Measurements from ENCODE around the gene SLC19A1.

The SLC19A1 gene

GRCh38 chr21:45515241-45516061, 26.8 kb downstream of the SLC19A1 start:
- H3K27me3 ChIP-seq (ENCODE audit: control insufficient read depth, insufficient read depth, low read length) = no peaks in the 10 kb centered on the region
- H3K9me3 ChIP-seq (replicated peaks; ENCODE audit: low read length) = peaks cover 9% of the 10 kb centered on the region
- no peaks in the 10 kb centered on the region for H3K36me3 ChIP-seq (ENCODE audit: insufficient read depth, low read length)
- no peaks in the 10 kb centered on the region for H3K4me1 ChIP-seq (ENCODE audit: control insufficient read depth, insufficient read depth, low read length)
- H3K9ac ChIP-seq (ENCODE audit: low read depth, low read length) = no peak overlapping the region
- no peak overlapping the region for H3K4me3 ChIP-seq (ENCODE audit: low read length)
- no peak overlapping the region for H3K4me2 ChIP-seq (ENCODE audit: low read length)

- H3K36me3 ChIP-seq (ENCODE audit: insufficient read depth, low read length) = no peaks in the 10 kb centered on the region
- no peak overlapping the region for H3K4me3 ChIP-seq (ENCODE audit: low read length)
- H3K9ac ChIP-seq (ENCODE audit: low read depth, low read length) = no peak overlapping the region
- H3K4me2 ChIP-seq (ENCODE audit: low read length) = no peak overlapping the region
- H3K4me1 ChIP-seq (ENCODE audit: control insufficient read depth, insufficient read depth, low read length) = no peaks in the 10 kb centered on the region
- H3K27me3 ChIP-seq (ENCODE audit: control insufficient read depth, insufficient read depth, low read length) = no peaks in the 10 kb centered on the region
- H3K9me3 ChIP-seq (replicated peaks; ENCODE audit: low read length) = peaks cover 6% of the 10 kb centered on the region
These were observed 27.8 kb downstream of the SLC19A1 start for GRCh38 chr21:45514311-45515021.

- no peak overlapping the region for H3K4me2 ChIP-seq (ENCODE audit: low read length)
- H3K9ac ChIP-seq (ENCODE audit: low read depth, low read length) = no peak overlapping the region
- no peaks in the 10 kb centered on the region for H3K4me1 ChIP-seq (ENCODE audit: control insufficient read depth, insufficient read depth, low read length)
- no peak overlapping the region for H3K4me3 ChIP-seq (ENCODE audit: low read length)
- H3K36me3 ChIP-seq (ENCODE audit: insufficient read depth, low read length) = no peaks in the 10 kb centered on the region
- H3K9me3 ChIP-seq (replicated peaks; ENCODE audit: low read length) = no peaks in the 10 kb centered on the region
- no peaks in the 10 kb centered on the region for H3K27me3 ChIP-seq (ENCODE audit: control insufficient read depth, insufficient read depth, low read length)
These were observed 28.4 kb downstream of the SLC19A1 start for GRCh38 chr21:45513741-45514310.

GRCh38 chr21:45513003-45513717, 29.1 kb downstream of the SLC19A1 start:
- Histone ChIP-seq H3K4me2 (ENCODE audit: low read length) (no peak overlapping the region), H3K9ac (ENCODE audit: low read depth, low read length) (no peak overlapping the region), H3K4me1 (ENCODE audit: control insufficient read depth, insufficient read depth, low read length) (no peaks in the 10 kb centered on the region), H3K4me3 (ENCODE audit: low read length) (no peak overlapping the region), H3K36me3 (ENCODE audit: insufficient read depth, low read length) (no peaks in the 10 kb centered on the region), H3K27me3 (ENCODE audit: control insufficient read depth, insufficient read depth, low read length) (no peaks in the 10 kb centered on the region), H3K9me3 (replicated peaks; ENCODE audit: low read length) (no peaks in the 10 kb centered on the region)

GRCh38 chr21:45512626-45513002, 29.6 kb downstream of the SLC19A1 start:
- H3K4me2 ChIP-seq (ENCODE audit: low read length) = no peak overlapping the region

GRCh38 chr21:45511661-45512431, 30.4 kb downstream of the SLC19A1 start:
- H3K36me3 ChIP-seq (ENCODE audit: insufficient read depth, low read length) = no peaks in the 10 kb centered on the region

More at GRCh38 chr21:45512626-45513002, 29.6 kb downstream of the SLC19A1 start:
- Histone ChIP-seq H3K27me3 (ENCODE audit: control insufficient read depth, insufficient read depth, low read length) (no peaks in the 10 kb centered on the region), H3K4me1 (ENCODE audit: control insufficient read depth, insufficient read depth, low read length) (no peaks in the 10 kb centered on the region), H3K36me3 (ENCODE audit: insufficient read depth, low read length) (no peaks in the 10 kb centered on the region), H3K9me3 (replicated peaks; ENCODE audit: low read length) (no peaks in the 10 kb centered on the region), H3K9ac (ENCODE audit: low read depth, low read length) (no peak overlapping the region), H3K4me3 (ENCODE audit: low read length) (no peak overlapping the region)

GRCh38 chr21:45511007-45511406, 31.2 kb downstream of the SLC19A1 start:
- H3K36me3 ChIP-seq (ENCODE audit: insufficient read depth, low read length) = no peaks in the 10 kb centered on the region
- H3K9me3 ChIP-seq (replicated peaks; ENCODE audit: low read length) = no peaks in the 10 kb centered on the region
- H3K4me1 ChIP-seq (ENCODE audit: control insufficient read depth, insufficient read depth, low read length) = no peaks in the 10 kb centered on the region
- H3K4me3 ChIP-seq (ENCODE audit: low read length) = no peak overlapping the region
- H3K4me2 ChIP-seq (ENCODE audit: low read length) = no peak overlapping the region
- no peak overlapping the region for H3K9ac ChIP-seq (ENCODE audit: low read depth, low read length)
- no peaks in the 10 kb centered on the region for H3K27me3 ChIP-seq (ENCODE audit: control insufficient read depth, insufficient read depth, low read length)

More at GRCh38 chr21:45511661-45512431, 30.4 kb downstream of the SLC19A1 start:
- H3K9me3 ChIP-seq (replicated peaks; ENCODE audit: low read length) = no peaks in the 10 kb centered on the region
- H3K4me2 ChIP-seq (ENCODE audit: low read length) = no peak overlapping the region
- H3K4me3 ChIP-seq (ENCODE audit: low read length) = no peak overlapping the region
- H3K27me3 ChIP-seq (ENCODE audit: control insufficient read depth, insufficient read depth, low read length) = no peaks in the 10 kb centered on the region
- H3K9ac ChIP-seq (ENCODE audit: low read depth, low read length) = no peak overlapping the region
- H3K4me1 ChIP-seq (ENCODE audit: control insufficient read depth, insufficient read depth, low read length) = no peaks in the 10 kb centered on the region

GRCh38 chr21:45510466-45510955, 31.7 kb downstream of the SLC19A1 start:
- Histone ChIP-seq H3K27me3 (ENCODE audit: control insufficient read depth, insufficient read depth, low read length) (no peaks in the 10 kb centered on the region), H3K9ac (ENCODE audit: low read depth, low read length) (no peak overlapping the region), H3K4me1 (ENCODE audit: control insufficient read depth, insufficient read depth, low read length) (no peaks in the 10 kb centered on the region), H3K36me3 (ENCODE audit: insufficient read depth, low read length) (no peaks in the 10 kb centered on the region), H3K4me3 (ENCODE audit: low read length) (no peak overlapping the region), H3K9me3 (replicated peaks; ENCODE audit: low read length) (no peaks in the 10 kb centered on the region), H3K4me2 (ENCODE audit: low read length) (no peak overlapping the region)

GRCh38 chr21:45509566-45510465, 32.4 kb downstream of the SLC19A1 start:
- Histone ChIP-seq H3K27me3 (ENCODE audit: control insufficient read depth, insufficient read depth, low read length) (no peaks in the 10 kb centered on the region), H3K4me1 (ENCODE audit: control insufficient read depth, insufficient read depth, low read length) (no peaks in the 10 kb centered on the region), H3K4me3 (ENCODE audit: low read length) (no peak overlapping the region), H3K9me3 (replicated peaks; ENCODE audit: low read length) (no peaks in the 10 kb centered on the region), H3K4me2 (ENCODE audit: low read length) (no peak overlapping the region), H3K9ac (ENCODE audit: low read depth, low read length) (no peak overlapping the region), H3K36me3 (ENCODE audit: insufficient read depth, low read length) (no peaks in the 10 kb centered on the region)

Measured in skeletal muscle satellite cell (primary cell).